Stimulated activated CD4-positive, alpha-beta T cell treated with anti-CD3 and anti-CD28 coated beads, TNF-alpha, amount 100 ng/mL, for 1 hour (primary cell): Measurements from ENCODE around the gene L2HGDH.

Experiments used
- DNase-seq, 3 donors: peaks; one replicate each; pipeline ENCODE4 v3.0.0-alpha.2; 2020; ENCODE audit warnings: low read depth in 3 of 3, low spot score in 1 of 3

L2HGDH gene

DNA sequence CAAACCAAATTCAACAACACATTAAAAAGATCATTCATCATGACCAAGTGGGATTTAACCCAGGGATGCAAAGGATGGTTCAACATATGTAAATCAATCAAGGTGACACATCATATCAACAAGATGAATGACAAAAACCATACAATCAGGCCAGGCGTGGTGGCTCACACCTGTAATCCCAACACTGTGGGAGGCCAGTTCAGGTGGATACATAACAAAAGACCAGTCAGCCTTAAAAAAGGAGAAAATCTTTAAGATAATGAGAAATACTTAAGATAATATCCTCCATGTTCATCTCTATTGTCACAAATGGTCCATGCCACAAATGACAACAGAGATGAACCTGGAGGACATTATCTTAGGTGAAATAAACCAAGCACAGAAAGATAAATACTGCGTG lies 12.4 kb downstream of the L2HGDH start:
- DNase-seq, result no peak

DNA sequence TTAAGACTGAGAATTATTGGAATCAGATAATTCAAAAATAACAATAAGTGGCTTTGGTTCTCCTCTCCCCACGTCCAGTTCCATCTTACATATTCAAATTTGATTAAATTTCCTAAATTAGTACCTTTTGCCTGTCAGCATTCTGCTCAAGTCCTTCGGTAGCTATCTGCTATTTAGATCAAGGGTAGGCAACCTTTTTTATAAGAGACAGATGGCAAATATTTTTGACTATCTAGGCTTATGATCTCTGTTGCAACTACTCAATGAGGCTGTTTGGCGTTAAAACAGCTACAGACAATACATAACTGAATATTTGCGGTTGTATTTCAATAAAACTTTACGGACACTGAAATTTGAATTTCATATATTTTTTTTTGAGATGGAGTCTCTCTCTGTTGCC lies 21.7 kb downstream of the L2HGDH start:
- no peak for DNase-seq

DNA sequence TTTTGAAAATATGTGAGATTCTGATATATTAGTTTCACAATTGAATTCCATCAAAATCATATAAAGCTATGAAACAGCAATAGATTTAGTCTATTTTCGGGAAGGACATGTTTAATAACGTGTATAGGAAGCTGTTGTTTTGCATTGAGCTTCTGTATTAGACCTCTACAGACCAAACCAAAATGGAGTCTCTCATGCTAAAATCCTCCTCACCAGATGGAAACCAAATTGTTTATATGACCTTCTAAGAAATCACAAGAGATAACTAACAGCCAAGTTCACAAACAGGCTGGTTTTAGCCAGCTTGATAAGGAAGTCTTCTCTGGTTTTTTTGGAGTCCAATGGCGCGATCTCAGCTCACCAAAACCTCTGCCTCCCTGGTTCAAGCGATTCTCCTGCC lies 23.9 kb downstream of the L2HGDH start:
- DNase-seq, result no peak

DNA sequence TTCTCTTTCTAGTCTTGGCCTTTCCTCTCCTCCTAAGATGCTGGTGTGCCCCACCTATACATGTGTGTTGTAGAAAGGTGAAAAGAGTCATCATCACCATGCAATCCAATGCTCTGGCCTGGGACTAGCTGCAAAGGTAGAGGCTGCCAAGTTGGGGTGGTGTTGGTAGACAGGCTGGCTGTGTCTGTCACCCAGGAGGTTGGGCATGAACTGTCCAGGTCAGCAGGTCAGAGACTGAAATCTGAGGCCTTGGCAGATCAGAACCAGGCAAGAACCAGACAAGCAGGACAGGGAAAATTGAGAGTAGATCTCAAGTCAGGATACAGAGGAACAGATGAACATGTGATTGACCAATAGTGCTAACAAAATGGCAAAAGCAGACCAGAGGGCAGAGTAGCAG lies 26.2 kb downstream of the L2HGDH start:
- DNase-seq, result no peak

DNA sequence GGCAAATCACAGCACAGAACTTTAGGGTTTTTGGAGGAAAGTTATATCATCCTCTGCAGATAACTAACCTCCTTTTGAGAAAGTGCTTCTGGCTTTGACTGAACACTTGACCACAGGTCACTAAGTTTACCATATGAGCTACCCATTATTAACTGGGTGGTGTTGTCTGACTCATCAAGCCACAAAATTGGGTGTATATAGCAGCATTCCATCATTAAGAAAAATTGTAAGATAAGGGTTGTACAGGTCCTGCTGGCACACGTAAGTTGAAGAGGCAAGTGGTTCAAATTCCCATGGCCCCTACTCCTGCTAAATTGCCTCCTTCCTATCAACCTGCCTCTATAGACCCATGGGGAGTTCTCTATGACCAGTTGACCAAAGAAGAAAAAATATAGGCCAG lies 39.5 kb downstream of the L2HGDH start:
- DNase-seq, result no peak

DNA sequence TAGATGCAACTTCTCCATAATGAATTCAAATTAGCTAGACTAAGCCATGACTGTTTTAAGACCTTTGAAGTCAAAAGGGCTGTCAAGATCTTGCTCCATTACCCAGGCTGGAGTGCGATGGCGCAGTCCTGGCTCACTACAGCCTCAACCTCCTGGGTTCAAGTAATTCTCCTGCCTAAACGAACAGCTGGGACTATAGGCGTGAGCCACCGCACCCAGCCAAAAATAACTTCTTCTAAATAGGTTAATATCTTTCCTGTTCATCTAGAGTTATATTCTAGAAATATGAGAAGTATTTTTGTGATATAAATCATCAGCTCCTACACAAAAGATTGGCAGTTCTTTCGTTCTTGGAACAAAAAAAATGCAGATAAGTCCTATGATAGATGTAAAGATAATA lies 41.1 kb downstream of the L2HGDH start:
- no peak for DNase-seq

DNA sequence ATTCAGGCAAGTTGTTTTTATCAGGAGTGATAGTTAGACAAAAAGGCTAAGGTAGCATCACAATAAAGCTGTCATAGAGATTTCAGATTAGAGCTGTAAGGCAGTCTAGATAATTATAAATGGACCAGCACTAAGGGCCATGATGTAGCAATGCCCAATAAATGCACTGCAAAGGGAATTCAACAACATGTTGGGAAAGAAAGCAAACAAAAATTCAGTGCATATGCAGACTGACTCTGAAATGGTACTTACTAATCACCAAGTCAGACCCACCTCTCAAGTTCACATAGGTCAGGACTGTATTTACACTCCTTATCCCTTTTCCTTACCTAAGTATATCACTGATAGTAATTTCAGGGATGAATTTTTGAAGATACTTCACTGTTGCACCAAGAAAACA lies 47.0 kb downstream of the L2HGDH start:
- no peak for DNase-seq

DNA sequence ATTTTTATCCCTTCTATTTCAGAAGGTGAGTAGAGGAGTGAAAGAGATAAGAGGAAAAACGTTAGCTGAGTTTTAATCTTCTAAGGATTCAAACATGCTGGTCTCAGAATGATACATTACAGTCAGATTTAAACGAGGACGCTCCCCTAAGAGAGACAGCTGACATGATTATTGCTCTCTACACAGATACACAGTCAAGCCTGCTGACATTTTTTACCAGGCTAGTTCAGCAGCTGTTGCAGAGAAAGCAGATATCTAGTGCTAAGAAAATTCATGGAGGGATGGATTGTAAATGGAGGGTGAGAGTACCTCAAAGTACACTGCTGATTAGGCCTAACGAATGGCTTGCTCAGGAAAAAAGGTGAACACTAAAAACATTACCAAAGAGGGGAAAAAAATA lies 48.7 kb downstream of the L2HGDH start:
- no peak for DNase-seq

DNA sequence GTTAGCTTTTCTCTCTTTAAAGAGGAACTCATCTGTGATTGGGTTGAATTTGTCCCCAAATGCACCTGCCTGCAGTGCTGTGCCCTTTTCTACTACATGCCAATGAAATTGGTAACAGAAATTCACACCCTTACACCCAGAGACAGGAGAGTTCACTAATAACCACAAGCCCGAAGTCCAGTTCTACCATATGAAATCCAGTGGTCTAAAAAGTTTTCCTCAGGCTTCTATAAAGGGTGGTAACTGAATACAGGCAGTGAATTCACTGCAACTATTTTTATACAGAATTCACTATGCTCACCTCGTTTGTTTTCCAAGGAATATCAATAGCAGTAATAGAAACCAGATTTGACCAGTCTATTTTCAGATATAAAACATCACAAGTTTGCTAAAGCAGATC lies 49.2 kb downstream of the L2HGDH start:
- DNase-seq, result no peak

DNA sequence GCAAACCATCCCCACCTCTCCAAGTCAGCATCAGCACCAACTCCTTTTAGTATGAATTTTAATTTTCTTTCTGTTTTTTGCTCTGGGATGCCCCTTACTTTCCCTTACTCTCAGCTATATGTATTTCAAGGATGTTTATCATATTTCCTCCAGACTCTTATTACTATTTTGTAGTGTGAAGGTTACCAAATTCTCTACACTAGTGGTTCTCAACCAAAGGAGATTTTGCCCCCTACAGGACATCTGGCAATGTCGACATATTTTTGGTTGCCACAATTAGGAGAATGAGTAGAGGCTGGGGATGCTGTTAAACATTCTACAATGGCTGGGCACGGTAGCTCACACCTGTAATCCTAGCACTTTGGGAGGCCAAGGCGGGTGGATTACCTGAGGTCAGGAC lies 51.5 kb downstream of the L2HGDH start:
- DNase-seq, result no peak

DNA sequence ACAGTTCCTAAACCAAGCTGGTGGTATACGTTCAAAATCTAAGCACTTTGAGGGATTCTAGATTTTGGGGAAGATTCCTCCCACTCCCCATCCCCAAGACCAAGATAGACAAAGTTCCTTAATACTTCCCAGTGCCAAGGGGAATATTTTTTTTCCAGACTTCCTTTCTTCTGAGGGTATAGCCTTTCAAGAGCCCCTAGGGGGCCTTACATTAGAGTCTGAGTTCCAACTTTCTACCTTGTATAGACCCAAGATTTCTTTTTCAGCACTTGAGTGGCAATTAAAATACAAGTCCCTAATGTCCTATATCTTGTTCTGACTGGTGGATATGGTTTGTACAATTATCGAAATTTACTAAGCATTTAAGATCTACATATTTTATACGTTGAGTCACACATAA lies 52.0 kb downstream of the L2HGDH start:
- DNase-seq, result no peak

DNA sequence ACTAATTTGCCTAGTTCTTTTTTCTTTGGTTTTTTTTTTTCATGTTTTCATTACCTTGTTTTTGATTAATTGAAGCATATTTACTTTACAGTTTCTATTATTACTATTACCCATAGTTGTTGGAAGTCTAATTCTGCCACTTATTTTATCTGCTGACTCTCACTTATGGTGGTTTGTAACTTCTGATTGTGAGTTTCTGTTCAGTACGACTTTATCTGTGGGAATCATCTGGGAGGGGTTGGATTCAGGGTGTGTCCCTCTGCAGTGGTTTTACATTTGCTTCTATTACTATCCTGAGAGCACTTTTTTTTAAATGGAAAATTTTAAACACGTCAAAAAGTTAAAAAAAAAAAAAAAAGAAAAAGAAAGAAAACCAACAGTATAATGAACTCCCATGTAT lies 54.3 kb downstream of the L2HGDH start:
- no peak for DNase-seq

DNA sequence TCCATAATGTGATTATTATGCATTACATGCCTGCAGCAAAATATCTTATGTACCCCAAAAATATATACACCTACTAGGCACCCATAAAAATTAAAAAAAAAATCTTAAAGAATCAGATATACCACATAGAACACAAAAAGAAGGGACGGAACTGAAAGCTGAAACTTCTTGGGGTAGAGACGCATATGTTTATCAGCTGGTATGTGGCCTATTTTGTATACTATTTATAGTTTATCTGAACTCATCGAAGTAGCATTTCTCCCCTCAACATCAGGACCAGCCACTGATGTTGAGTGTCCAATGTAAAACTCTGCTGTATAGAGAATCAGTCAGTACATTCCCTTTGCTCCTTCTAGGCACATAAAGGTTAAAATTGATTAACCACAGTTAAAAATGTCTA lies 57.8 kb downstream of the L2HGDH start:
- no peak for DNase-seq

DNA sequence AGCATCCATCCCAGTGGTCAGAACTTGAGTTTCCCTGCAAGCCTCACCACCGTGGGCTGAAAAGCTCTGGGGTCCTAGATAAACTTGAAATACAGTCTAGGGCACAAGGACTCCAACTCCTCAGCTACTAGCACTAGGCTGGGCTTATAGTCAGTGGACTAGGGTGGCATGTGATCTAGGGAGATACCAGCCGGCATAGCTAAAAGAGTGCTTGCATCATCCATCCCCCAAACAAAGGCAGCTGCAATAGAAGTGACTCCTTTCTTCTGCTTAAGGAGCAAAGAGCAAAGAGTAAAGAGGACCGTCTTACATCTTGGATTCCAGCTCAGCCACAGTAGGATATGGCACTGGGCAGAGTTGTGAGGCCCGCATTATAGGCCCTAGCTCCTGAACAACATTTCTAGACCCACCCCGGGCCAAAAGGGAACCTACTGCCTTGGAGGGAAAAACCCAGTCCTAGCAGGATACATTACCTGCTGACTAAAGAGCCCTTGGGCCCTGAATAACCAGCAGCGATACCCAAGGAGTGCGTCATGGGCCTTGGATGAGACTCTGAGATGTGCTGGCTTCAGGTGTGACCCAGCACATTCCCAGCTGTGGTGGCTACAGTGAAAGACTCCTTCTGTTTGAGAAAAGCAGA lies 62.8 kb downstream of the L2HGDH start:
- no peak for DNase-seq

DNA sequence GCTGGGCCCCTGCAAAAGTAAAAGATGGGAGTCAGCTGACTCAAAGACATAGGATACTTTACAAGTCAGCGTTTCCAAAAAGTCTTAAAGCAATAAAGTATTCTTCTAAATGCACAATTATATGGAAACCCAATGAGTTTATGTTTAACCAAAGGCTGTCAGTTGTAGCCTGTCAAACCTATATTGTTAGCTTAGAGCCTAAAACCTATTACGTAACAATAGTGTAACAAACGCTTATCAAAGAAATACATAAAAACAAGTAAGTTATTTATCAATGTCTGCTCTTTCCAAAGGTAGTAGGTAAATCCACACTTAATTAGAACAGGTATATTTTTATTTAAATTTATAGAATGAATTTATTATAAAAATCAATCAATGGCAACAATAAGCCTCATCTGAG lies 64.8 kb downstream of the L2HGDH start:
- no peak for DNase-seq

DNA sequence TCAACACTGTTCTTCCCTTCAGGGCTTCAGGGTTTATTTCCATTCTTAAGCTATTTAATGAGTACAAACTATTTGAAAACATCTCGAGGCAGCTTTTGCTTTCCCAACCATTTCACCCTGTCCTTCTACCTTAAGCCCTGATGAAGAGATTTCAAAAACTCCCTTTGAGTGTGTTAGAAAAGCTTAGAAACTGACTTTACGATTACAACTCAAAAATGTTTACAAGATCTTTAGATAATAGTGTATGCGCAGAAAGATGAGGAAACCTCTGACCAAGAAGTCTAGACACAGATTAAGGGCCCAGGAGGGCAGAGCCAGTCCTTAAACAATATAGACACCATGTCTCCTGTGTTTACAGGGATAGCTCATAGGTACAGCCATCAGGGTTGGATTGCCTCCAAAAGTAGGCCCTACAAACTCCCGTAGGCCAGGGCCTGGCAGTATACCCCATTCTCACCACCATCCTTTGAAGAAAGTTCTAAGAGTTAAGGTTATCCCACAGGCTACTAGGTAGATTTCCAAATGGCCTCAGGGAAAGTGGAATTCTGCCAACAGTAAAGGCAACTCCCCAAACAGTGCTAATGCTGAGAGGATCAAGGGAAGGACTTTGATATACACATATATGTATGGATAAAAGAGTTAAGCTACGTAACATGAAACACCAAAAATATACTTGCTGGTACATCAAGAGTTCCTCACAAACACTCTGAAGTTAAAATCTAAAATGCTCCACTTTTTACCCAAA lies 69.3 kb downstream of the L2HGDH start:
- no peak for DNase-seq

DNA sequence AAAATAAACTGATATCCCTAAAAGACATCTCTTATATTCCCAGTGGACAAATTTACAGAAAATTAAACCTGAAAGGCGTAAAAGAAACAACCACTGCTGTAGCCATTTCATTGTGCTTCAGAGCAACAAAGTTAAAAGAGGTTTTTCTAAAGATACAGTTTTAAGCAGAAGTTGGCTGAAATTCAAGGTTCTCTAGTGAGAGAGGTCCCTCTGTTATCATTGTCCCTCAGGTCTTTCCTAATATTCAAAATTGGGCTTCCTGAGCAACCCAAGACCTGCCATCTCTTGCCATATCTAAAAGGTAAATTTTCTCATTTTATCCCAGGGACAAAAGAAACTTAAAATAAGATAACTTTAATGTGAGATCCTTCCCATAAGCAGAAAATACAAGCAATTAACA lies 69.9 kb downstream of the L2HGDH start:
- no peak for DNase-seq

DNA sequence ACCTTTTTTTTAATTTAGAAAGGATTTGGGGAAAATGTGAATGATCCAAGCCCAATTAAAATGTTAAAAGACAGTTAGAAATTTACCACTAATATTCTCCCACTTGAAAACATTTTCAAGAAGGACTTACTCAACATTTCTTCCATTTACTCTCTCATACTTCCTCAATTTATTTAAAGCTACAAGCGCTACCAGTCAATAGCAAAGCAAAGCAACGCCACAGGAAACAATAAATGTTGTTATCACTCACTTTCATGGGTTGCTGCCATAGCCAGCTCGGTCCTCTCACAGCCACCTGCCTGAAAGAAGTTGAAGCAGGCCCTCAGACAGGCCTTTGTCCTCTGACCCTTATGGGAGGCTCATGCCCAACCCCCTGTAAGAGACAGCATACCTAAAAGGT lies 74.6 kb downstream of the L2HGDH start:
- no peak for DNase-seq

DNA sequence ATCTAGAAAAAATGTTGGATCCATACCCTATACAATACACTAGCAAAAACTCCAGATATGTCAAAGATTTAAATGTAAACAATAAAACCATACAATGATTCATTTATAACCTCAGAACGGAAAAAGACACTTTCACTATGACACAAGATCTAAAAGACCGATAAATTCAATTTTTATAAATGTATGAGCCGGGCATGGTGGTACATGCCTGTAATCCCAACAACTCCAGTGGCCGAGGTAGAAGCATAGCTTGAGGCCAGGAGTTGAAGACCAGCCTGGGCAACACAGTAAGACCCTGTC lies 78.1 kb downstream of the L2HGDH start:
- DNase-seq, result no peak

DNA sequence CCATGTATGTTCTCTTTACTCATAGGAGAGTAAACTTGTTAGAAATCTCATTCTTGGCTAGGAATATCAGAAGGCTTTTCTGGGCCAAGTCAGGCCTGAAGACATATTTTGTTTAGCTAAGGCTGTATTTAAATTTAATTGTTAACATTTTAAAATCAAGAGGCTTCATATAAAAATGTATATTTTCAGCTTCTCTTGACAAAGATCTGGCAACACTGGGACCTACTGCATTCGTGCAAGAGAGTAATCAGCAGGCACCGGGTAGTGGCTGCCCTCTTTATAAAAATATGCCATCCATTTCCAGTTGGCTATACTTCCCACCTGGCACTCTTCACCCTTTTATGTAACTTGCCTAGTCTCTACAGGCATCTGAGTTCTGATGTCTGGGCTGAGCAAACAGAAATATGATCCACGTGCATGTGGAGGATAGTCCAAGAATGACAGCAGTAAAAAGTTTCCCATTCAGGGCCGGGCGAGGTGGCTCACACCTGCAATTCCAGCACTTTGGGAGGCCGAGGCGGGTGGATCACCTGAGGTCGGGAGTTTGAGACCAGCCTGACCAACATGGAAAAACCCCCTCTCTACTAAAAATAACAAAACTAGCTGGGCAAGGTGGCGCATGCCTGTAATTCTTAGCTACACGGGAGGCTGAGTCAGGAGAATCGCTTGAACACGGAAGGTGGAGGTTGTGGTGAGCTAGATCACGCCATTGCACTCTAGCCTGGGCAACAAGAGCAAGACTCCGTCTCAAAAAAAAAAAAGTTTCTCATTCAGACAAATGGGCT lies 78.7 kb downstream of the L2HGDH start:
- no peak for DNase-seq

DNA sequence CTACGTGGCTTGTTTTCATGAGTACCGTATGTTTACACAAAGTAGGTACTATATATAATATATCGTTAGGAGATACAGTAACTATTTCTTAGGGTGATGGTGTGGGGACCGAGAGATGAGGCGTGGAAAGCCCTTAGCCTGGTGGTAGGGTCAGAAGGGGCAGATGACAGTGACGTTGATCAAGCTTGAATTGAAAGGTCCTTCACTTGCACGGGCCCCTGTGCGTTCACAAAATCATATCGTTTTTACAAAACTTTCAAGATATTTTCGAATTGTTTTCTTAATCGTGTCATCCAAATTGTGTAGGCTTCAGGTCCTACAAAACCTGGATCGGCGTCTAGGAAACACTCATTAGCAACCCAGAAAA lies 79.8 kb downstream of the L2HGDH start:
- DNase-seq, result no peak

DNA sequence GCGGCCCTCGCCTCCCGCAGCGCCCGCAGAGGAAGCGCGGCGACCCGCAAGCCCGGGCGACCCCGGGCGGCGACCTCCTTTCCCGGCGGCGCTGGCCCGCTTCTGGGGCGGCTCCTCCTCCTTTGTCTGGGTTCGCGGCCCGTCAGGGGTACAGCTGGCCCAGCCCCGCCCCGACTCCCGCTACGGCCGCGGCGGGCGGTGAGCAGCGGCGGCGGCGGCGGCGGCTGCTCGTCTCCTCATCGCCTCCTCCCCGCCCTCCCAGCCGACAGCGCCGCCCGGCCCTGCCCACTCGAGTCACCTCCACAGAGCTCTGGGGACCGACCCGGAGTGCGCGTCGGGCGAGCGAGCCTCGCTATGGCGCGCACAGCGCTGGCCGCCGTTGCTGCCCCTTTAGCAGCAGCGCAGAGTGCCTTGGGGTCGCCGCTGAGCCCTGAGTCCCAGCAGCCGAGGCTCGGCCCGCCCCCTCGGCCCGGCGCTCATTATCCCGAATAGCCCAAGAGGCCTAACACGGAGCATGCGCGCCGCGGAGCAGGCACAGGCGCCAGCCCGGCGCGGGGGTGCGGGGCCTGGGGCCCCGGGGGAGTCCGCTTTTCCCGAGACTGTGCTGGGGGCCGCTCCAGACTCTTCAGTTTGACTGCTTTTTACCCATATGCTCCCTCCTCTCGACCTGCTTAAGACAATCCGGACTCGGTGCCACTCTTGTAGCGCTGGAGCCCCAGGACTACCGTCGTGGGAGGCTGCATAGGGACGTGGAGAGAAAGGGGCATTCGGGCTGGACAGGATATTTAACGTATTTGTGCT lies 80.4 kb downstream of the L2HGDH start, which contains the start of gene SOS2:
Gene SOS2 (minus strand): TSS at position 104 of the 801 bp plus-strand sequence. CDS start 295 bp downstream, outside the sequence.
- DNase-seq, result peak; percentile 54 to 63 (median 62)
